Melanocyte of skin (primary cell): ENCODE results near the gene NR2C2AP. TPM values are rescaled to one million over a fixed set of nuclear protein-coding genes. Genes with fewer than 3 reads are reported as not detected.

Experiments
- small RNA-seq, 2 donors: library from RNA; depleted of rRNA; stranded (forward); fragments of <200 nt; gene quantifications; one replicate each; pipeline ENCODE3, GENCODE V24; 2012
- total RNA-seq, 2 donors: library from RNA; depleted of rRNA; stranded (reverse); fragments of >200 nt; gene quantifications; 2 replicates each; pipeline ENCODE4 v1.2.3, GENCODE V29; 2012

Gene NR2C2AP
- 10 to 100 TPM in 1 of 2 donors, 1 to 10 TPM in 1; 5.9 to 19.0 TPM for total RNA-seq

GRCh38 chr19:19203012-19203856 is at the start of gene NR2C2AP:
NR2C2AP (minus strand) TSS chr19:19203414; CDS start chr19:19203060, 354 bp downstream.

GRCh38 chr19:19211499-19212420 is 8.5 kb upstream of the NR2C2AP start, which contains the start of gene NCAN:
NCAN (plus strand) TSS chr19:19211958; CDS start chr19:19216954, 4,996 bp downstream.

GRCh38 chr19:19192078-19192882 is 10.9 kb downstream of the NR2C2AP start, which contains the start of the genes BORCS8 and RFXANK:
BORCS8 (minus strand) TSS chr19:19192152; CDS start chr19:19192117, 35 bp downstream.
RFXANK (plus strand) TSS chr19:19192258; CDS start chr19:19193947, 1,689 bp downstream.

GRCh38 chr19:19170053-19170872 is 33.0 kb downstream of the NR2C2AP start, which contains the start of gene MEF2B:
MEF2B (minus strand) TSS chr19:19170263; CDS start chr19:19150735, 19,528 bp downstream.

Small RNAs within 50 kb of the gene (small RNA-seq; reads per million reads assigned to genes)
- gene RNU6-1028P = 0 reads per million in 2 donors

Other genes with a start within 250 kb of the NR2C2AP start
- gene SUGP2, start 169.9 kb downstream of the NR2C2AP start, total RNA-seq = 10 to 100 TPM; 36.3 to 46.1 TPM
- 10 to 100 TPM; 29.3 to 63.3 TPM for gene ARMC6, start 169.8 kb downstream of the NR2C2AP start, total RNA-seq
- gene SLC25A42, start 139.4 kb downstream of the NR2C2AP start, total RNA-seq = 1 to 10 TPM; 2.3 to 5.2 TPM
- 10 to 100 TPM; 27.5 to 37.6 TPM for gene TMEM161A, start 64.9 kb downstream of the NR2C2AP start, total RNA-seq
- under 1 TPM in 1 of 2 donors, not detected in 1; 1.00 TPM for gene MEF2B, start 33.2 kb downstream of the NR2C2AP start, total RNA-seq
- 10 to 100 TPM; 14.8 to 27.0 TPM for gene BORCS8, start 11.3 kb downstream of the NR2C2AP start, total RNA-seq
- gene RFXANK, start 11.2 kb downstream of the NR2C2AP start, total RNA-seq = 10 to 100 TPM; 54.7 to 81.9 TPM
- gene NCAN, start 8.5 kb upstream of the NR2C2AP start, total RNA-seq = under 1 TPM in 1 of 2 donors, not detected in 1; under 0.01 TPM
- under 1 TPM in 1 of 2 donors, not detected in 1; under 0.01 TPM for gene TM6SF2, start 69.9 kb upstream of the NR2C2AP start, total RNA-seq
- 10 to 100 TPM; 17.6 to 30.3 TPM for gene SUGP1, start 117.1 kb upstream of the NR2C2AP start, total RNA-seq
- 10 to 100 TPM; 31.3 to 41.0 TPM for gene MAU2, start 117.4 kb upstream of the NR2C2AP start, total RNA-seq
- gene GATAD2A, start 202.3 kb upstream of the NR2C2AP start, total RNA-seq = 10 to 100 TPM; 80.2 to 89.9 TPM